NB4 (cell line): Measurements from ENCODE around the gene IL5RA.

ENCODE experiments used
- DNase-seq: peaks from one replicate; pipeline ENCODE4 v3.0.0; 2010; ENCODE audit warnings: low read depth
- H3K4me3 ChIP-seq: one replicate; pipeline ENCODE4 v1.5.1; 2011; ENCODE audit warnings: mild to moderate bottlenecking, low read depth, low read length, moderate library complexity
- CTCF ChIP-seq: IDR thresholded peaks from one replicate; pipeline ENCODE4 v1.5.1; 2012; ENCODE audit warnings: low read depth, low read length
- MAX ChIP-seq: IDR thresholded peaks from 2 replicates; pipeline ENCODE4 v1.6.1; 2011; ENCODE audit warnings: low read depth, low read length
- MYC ChIP-seq: IDR thresholded peaks from 2 replicates; pipeline ENCODE4 v1.6.1; 2011; ENCODE audit warnings: low read depth, low read length
- POLR2A ChIP-seq: IDR thresholded peaks from 2 replicates; pipeline ENCODE4 v1.6.1; 2011; ENCODE audit warnings: mild to moderate bottlenecking; ENCODE audit not compliant: insufficient read length; ENCODE audit errors: extremely low read depth

The IL5RA gene

GRCh38 chr3:3141939-3142338, 31.8 kb upstream of the IL5RA start:
- no peak for TF ChIP-seq CTCF
- TF ChIP-seq MYC = no peak
- TF ChIP-seq POLR2A = no peak
- no peak for TF ChIP-seq MAX
- no peak for DNase-seq
- no peak overlapping the region for H3K4me3 ChIP-seq

GRCh38 chr3:3137526-3137925, 27.4 kb upstream of the IL5RA start:
- no peak overlapping the region for H3K4me3 ChIP-seq
- no peak for TF ChIP-seq CTCF
- TF ChIP-seq MYC = no peak
- TF ChIP-seq MAX = no peak
- TF ChIP-seq POLR2A = no peak
- DNase-seq = no peak

GRCh38 chr3:3134750-3135448, 24.7 kb upstream of the IL5RA start:
- peak; percentile 8 for DNase-seq
- H3K4me3 ChIP-seq = no peak overlapping the region
- TF ChIP-seq MYC = no peak
- no peak for TF ChIP-seq CTCF
- no peak for TF ChIP-seq POLR2A
- TF ChIP-seq MAX = no peak

- no peak overlapping the region for H3K4me3 ChIP-seq
- peak; percentile 22 for DNase-seq
- no peak for TF ChIP-seq MAX
- TF ChIP-seq MYC = no peak
- no peak for TF ChIP-seq CTCF
- no peak for TF ChIP-seq POLR2A
Observed at GRCh38 chr3:3133500-3133899, 23.3 kb upstream of the IL5RA start.

- DNase-seq = no peak
- TF ChIP-seq POLR2A = no peak
- TF ChIP-seq MYC = no peak
- TF ChIP-seq CTCF = no peak
- TF ChIP-seq MAX = no peak
- H3K4me3 ChIP-seq = peak overlapping the region; percentile 3
Observed at GRCh38 chr3:3129579-3129978, 19.4 kb upstream of the IL5RA start.

GRCh38 chr3:3127432-3128010, 17.3 kb upstream of the IL5RA start:
- peak; percentile 56 for DNase-seq
- TF ChIP-seq MYC (peak; percentile 4; the same call in 1 of the 2 replicates), CTCF (no peak), MAX (peak; percentile 5; the same call in 1 of the 2 replicates), POLR2A (no peak)
- peak overlapping the region; percentile 95 for H3K4me3 ChIP-seq
